Measurements from ENCODE around the gene PSTPIP2. TPM values are rescaled to one million over a fixed set of nuclear protein-coding genes. Genes with fewer than 3 reads are reported as not detected.

PSTPIP2 gene, protein sequence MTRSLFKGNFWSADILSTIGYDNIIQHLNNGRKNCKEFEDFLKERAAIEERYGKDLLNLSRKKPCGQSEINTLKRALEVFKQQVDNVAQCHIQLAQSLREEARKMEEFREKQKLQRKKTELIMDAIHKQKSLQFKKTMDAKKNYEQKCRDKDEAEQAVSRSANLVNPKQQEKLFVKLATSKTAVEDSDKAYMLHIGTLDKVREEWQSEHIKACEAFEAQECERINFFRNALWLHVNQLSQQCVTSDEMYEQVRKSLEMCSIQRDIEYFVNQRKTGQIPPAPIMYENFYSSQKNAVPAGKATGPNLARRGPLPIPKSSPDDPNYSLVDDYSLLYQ
- total RNA-seq: 2.4 and 2.5 TPM in 2 replicates

DNA sequence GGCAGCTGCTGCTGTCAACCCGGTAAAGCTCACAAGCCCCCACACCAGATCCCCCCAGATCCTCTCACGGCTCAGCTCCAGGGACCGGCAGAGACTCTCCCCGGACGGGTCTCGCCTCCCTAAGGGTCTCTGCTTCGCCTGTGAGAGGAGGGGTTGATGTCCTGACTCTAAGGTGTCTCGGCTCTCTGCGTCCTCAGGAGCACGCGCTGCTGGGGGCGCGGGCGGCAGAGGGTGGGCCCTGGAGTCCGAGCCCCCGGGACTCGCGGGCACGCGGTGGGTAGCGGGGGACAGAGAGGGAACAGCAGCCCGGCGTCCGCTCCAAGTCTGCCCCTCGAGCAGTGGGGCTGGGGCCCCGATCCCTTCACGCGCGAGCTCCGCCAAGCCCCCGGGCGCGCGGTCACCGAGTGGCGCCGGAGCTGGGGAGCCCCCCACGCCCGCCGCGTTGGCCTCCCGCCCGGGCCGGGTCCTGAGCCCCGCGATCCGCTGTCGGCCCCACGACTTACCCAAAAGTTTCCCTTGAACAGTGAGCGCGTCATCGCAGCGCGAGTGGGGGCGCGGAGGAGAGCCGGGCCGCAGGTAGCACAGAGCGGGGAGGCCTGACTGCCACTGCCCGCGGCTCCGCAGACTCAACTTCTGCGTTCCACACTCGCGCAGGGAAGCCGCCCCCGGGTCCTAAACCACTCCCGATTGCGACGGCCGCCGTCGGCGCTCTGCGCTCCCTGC, at the start of gene PSTPIP2:
TSS of gene PSTPIP2 (minus strand) at position 608 of the 723 bp plus-strand sequence. CDS start at position 536, 72 bp downstream.

DNA sequence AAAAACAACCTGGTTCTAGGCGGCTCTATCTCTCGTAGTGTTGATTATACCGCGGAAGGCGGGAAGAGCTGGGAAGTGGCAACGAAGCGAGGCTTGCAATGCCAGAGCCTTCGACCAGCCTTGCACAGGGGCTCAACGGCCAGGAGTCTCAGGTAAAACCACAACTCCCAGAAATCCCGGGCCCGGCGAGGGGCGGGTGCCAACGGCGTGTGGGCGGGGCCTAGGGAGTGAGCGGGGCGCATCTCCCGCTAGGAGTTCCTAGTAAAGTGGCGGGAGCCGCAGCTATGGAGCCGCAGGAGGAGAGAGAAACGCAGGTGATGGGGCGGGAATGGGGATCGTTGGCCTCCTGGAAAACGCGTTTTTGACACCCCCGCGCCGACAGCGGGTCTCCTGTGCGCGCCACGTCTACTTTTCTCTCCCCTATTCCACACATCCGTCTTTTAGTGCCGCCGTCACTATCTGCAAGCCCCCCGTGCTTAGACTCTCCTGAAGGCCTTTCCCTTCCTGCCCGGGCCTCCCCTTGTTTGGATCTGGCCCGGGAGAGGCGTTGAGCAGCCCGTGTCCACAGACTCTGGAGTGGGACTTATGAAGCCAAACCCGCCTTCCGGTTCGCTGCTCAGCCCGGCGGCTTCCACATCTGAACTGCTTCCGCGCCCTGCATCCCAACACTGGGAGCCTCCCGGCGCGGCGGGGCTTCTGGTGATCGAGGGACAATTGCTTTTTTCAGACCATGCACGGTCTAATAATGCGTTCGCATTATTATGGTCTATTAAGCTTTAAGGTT, 32.3 kb upstream of the PSTPIP2 start, which contains the start of gene HAUS1:
TSS of gene HAUS1 (plus strand) at position 258 of the 784 bp plus-strand sequence. CDS start at position 285, 27 bp downstream.

DNA sequence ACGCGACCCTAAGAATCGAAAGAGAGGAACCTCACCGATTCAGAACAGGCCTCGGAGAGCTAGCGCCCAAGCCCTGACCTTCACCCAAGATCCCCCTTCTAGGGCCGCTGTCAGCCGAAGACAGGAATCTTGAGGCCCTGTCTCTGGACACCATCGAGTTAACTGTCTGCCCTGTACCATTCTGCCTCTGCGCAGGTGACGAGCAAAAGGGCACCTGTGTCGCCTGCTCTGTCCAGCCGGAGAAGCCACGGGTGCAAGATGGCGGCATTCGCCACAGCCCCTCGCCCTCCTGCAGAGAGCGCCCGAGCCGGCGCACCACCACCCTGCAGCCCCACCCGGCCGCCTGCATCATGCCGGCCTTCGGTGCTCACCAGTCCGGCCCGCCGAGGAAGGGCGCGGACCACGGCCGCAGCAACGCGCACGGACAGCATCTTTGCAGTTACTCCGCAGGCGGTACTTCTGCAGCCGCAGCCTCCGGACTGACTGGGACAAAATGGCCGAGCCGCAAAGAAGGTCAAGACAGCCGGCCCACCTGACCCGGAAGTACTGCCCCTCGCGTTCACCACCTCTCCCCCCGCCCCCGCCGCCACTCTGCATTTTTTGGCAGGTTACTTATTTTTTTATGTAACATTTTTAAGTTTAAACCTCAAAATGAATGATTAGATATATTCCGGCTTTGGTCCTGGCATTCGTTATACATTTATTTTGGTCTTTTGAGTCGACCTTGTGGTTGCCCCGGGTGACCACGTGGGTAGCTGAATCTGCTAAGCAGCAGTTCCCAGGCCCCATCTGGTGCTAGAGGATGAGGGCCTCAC, 25.9 kb upstream of the PSTPIP2 start, which contains the start of gene ATP5F1A:
TSS of gene ATP5F1A (minus strand) at position 496 of the 815 bp plus-strand sequence. CDS start at position 431, 65 bp downstream.

DNA sequence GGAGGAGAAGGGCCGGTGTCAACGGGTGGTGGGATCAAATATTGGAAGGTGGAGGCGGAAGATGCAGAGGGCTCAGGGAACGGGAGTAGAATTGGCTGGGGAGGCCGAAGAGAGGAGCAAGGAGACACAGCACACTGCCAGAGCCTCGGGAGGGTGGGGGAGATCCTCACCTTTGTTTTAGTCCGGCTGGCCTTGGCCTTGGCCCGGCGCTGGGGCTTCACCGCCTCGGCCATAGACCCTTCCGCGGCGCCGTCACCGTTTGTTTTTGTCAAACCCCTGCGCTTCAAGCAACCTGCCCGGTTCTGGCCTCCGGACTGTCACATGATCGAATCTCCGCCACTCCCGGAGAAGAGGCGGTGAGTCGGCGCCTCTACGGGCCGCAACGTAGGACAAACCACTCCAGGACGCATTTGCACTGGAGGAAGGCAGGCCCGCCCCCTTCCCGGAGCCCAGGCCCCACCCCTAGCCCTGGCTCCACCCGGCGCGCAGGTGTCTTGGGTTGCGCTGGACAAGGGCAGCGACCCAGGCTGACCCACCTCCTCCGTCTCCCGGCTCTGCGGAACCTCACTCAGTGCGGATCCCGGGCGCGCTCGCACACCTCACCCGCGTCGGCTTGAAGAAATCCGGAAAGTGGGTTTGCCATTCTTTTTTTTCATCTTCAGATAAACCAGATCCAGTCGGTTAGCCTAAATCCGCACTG, 104.9 kb downstream of the PSTPIP2 start, which contains the start of gene EPG5:
TSS of gene EPG5 (minus strand) at position 323 of the 700 bp plus-strand sequence. CDS start at position 233, 90 bp downstream.

Other genes with a start within 250 kb of the PSTPIP2 start
- 0.39 TPM in 1 of 2 replicates, not detected in the other for gene SIGLEC15, start 246.6 kb downstream of the PSTPIP2 start, total RNA-seq
- gene EPG5, start 104.9 kb downstream of the PSTPIP2 start, total RNA-seq: 13.6 and 19.7 TPM in 2 replicates
- 357 and 441 TPM in 2 replicates for gene ATP5F1A, start 26.0 kb upstream of the PSTPIP2 start, total RNA-seq
- gene HAUS1, start 32.1 kb upstream of the PSTPIP2 start, total RNA-seq: 32.2 and 40.1 TPM in 2 replicates